HG03521 (cell line): ENCODE results near the gene MRPL3.

Experiments
- ATAC-seq: cut with Tn5 transposase; IDR thresholded peaks from one replicate; pipeline ENCODE4 v1.9.1; 2021; ENCODE audit warnings: mild to moderate bottlenecking, moderate library complexity; ENCODE audit not compliant: unreplicated experiment

MRPL3 gene

DNA sequence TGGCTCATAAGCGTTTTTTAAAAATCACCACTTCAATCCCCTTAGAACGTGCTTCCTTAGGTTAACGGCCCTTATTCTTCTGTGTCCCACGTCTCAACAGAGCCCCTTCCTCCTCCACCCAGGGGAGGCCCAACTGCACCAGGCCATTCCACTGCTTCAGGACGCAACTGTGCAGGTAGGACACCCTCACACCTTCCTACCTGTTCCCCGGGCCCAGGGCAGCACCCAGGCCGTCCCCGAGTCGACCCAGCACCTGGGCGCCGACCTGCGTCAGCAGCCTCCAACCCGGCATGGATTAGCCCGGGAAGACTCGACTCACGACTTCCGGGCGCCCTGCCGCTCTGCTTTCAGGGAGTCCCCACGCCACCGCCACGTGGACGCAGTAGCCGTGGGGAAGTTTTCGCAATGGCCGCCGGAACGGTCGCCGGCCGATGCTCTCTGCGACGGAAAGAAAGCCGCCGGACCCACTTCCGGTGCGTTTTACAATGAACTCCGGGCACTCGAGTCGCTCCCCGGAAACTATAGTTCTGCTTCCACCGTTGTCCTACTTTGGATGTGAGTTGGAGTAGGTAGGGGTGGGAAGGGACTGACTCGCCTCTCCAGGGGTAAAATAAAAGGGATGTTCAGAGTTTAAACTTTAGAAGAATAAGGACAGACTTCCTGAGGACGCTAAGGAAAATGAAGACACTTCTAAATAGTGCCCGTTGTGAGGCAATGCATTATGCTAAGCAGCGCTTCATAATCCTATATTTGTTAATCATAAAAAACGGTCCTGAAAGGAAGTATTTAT lies at the start of gene MRPL3:
Gene MRPL3, minus strand, starts transcription at position 442 of the 790 bp plus-strand sequence. Its CDS starts 150 bp downstream, at position 292.
- ATAC-seq, result peak; percentile 97

DNA sequence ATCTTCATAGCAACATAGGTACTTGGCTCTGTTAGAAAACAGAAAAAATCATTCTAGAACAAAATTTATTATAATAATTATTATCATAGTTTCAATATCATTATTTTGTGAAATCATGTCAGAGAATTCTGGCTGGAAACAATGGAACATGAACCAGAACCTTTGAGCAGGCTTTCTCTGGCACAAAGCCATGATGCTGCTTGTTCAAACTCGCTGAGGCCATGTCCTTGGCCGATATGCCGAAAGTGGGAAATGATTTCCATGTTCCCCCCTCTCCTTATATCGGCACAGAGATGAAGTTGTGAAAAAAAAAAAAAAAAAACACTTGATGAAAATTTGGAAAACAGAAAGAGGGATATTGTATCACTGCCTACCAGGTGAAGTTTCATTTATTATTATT lies 49.0 kb upstream of the MRPL3 start:
- ATAC-seq, result no peak

DNA sequence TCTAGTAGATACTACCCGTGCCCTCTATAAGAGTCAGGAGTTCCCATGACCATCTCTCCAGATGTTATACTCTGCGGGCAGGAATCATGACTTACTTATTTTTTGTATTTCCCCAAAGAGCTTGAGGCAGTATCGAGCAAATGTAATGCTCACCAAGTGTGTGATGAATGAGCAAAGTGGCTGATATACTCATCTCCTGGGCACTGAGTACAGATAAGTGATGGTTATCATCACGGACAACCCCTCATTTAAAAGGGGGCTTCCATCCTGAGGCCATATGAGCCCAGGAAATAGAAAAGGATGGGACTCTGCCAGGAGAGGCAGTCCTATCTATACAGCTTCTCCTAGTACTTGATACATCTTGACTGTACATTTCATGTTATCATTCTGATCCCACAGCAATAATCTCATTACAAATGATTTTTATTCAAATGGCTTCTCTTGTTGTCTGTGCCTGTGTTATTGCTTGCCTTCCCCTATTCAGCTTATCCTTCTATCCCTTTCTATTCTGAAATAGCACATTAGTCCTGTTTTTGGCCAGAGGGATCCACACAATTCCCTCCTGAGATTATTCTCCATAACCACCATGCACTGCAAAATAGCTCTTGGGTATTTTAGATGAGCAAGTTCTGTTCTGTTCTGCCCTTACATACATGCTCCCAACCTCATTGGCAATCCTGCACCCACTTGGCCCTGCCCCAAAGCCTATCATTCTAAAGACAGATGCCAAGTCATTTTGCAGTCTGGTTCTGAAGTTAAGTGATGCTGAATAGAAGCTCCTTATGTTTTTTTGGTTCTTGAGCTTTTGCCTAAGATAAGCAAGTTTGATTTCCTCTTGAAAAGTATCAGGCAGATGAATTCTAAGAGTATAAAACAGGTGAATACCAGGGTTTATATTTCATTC lies 48.0 kb upstream of the MRPL3 start:
- ATAC-seq, result no peak

DNA sequence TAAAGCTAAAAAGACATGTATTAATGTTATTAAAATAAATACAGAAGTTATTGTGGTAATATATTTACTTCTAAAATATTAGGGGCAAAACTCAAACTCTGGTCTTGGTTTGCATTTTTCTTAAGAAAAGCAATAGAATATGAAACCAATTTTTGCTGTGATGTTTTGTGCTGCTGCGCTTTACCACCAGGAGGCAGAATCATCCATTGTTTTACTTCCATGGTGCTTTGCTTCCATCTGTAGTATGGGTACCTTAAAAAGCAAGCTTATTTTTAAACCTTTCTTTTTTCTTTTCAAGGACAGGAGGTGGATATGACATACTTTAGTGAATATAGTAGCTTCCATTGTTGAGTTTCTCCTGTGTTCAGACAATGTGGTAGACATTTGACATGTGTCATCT lies 46.6 kb upstream of the MRPL3 start:
- no peak for ATAC-seq

DNA sequence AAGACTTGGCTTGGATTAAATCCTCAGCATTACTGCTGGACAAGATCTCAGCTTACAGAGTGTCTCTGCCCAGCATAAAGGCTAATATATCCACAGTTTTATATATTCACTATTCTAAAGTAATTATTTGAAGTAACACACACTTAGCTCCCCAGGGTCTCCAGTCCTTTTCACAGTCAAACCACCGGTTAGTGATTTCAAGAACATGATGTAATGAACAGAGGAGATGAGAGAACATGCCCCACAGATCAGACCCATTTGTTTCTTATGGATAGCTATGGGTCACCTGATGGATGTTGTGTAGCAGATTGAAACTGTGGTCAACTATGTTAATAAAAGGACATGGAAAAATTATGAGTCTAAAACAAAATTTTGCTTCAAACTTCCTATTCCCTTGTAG lies 44.8 kb upstream of the MRPL3 start:
- no peak for ATAC-seq

DNA sequence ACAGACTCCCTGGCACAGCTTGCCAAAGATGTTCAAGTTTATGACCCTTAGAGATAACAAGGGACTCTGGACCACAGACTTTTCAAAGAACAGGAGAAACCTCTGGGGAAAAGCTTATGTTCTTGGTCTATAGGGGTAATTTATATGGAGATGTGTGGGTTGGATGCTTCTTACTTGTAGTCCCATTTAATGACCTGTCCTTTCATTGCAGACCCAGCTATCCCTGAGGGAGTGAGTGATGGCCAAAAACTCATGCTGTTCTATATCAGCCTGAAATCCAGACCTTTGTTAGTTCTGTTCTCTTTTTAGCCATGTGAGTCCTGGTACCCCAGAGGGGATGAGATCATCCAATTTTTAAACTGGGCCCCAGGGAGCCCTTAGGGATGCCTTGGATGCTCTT lies 43.7 kb upstream of the MRPL3 start:
- no peak for ATAC-seq

DNA sequence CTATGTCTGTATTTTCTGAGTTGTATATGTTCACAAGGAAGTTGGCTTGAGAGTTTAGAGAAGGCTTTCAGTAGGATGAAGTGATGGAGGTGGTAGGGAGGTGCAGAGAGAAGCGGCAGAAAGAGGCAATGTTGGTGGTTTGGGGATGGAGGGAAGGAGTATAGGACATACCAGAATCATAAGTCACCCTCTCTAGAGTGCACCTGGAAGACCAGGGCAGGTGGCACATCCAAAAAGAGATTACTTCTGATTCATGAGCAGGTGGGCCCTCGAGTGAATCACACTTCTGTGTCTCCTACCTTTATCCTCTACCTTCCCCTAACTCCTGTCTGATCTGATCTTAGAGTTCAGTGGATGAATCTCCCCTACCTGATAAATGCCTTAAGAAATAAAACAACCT lies 41.8 kb upstream of the MRPL3 start:
- ATAC-seq, result no peak

DNA sequence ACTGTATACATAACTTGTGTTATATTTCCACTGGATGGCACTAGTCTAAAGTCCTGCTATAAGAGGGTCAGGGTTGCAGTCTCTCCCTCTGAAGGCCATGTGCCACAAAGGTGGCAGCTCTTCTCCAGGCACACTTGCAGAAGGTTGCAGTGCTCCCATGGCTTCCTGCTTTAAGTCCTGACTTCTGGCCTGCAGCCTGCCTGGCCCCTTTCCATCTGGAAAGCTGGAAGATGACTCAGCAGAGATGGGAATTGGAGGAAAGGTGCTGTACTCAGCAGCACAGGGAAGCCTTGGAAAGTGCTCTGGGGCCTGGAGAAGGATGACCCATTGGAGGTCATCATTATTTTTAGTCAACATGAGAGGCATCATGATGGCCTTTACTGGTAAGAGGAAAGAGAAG lies 40.9 kb upstream of the MRPL3 start:
- no peak for ATAC-seq

DNA sequence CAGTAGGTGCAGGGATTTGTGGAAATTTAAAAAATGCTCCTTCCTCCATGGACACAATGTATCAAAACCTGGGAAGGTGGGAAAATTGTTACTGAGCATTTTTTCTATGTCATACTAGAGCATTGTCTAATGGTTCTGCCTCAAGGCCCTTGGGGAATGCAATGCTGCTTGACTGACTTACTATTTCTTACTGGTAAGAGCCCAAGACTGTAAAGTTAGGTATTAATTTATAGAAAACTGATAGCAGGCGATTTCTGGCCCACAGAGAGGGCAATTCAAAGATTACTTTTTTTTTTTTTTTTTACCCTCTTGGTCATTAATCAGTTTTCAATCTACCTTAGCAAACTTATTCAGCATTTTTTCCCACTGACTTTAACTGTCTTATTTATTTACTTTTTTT lies 38.5 kb upstream of the MRPL3 start:
- no peak for ATAC-seq

DNA sequence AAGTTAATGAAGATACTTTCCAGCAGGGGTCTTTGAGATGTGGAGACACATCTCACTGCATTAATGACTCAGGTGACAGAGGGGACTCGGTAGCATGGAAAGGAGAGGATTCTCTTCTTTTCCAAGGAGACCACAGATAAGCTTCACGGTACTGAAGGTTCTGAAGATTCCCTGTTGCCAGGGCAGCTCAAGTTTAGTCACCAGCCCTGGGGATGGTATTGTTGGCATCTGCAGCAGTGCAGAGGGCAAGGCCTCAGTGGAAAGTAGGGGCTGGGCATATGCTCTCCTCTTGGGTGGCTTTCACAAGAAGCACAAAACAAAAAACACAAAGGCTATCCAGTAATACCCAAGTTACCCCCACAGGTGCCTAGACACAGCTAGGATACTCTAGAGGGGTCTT lies 38.0 kb upstream of the MRPL3 start:
- ATAC-seq, result no peak

DNA sequence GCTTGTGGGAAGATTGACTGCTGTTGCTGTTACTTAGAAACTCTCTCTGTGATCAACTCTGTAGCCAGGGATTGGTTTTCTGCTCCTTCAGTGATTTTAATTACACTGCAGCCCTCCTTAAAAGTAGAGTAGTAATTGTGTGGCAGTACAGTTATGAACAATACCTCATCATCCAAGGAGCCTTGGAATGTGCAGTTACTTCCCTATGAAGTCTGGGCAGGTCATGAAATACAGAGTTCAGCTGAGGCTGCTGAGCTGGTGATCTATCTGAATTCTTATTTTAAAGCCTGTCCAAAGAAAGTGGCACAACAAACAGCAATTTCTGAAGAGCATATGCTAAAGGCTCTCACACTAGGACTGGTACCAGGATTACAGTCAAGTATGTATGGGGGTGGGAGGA lies 37.4 kb upstream of the MRPL3 start:
- ATAC-seq, result no peak

DNA sequence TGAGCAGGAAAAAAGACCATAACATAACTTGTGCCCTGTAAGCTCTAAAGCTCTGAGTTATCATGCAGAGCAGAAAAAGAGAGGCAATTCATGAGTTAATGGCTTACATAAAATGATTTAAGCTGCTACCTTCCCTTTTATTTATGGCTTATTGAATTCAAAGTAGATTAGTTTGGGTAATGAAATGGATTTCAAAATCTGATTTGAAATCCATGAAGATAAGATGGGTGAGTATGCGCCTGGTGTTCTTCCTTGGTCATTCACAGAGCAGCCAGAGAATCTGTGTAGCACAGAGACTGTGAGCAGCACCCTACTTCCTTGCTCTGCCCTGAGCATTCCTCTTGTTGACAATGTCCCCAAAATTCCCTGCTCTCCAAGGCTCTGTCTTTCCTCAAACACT lies 36.2 kb upstream of the MRPL3 start:
- no peak for ATAC-seq

DNA sequence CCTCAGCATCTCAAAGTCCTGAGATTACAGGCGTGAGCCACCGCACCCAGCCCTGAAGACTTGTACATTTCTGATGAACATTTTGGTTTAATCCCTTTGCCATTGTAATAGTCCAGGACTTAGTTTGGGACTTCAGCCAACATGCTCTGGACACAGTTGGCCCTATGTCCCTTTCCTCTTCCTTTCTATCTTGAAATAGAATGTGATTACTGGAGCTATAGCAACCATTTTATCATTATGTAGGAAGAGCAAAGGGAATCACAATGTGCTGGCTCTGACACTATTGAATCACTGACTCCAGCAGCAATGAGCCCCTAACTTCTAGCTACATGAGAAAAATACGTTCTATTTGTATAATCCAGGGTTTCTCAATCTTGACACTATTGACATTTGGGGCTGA lies 34.8 kb upstream of the MRPL3 start:
- no peak for ATAC-seq

DNA sequence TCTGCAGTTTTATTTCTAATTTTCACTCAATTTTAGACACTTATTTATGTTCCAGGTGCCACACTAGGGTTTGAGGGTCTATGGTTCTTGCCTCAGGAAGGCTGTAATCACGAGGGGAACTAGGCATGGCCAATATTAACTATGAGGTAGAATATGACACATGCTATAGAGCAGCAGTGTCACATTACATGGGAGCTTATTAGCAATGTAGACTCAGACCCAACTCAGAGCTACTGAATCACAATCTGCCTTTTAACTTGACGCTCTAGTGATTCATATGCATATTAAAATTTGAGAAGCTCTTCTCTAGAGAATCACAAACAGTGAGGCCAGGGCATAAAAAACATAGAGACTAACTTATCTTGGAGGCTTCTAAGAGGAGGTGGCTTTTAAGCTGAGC lies 32.8 kb upstream of the MRPL3 start:
- ATAC-seq, result no peak

DNA sequence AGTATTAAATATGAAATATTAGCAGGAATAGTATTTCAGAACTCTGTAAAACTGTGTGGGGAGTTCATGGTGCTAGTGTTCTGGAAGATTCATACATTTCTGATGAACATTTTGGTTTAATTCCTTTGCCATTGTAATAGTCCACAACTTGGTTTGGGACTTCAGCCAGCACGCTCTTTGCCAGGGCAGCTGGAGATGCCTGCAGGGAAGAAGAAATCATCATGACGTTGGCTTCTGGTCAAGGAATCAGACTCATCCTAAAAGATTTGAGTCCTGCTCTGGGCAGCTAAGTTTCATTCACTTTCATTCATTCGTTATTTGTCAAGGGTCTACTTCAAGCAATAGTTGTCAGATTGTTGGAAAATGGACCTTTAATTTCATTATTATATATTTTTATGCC lies 32.4 kb upstream of the MRPL3 start:
- ATAC-seq, result no peak

DNA sequence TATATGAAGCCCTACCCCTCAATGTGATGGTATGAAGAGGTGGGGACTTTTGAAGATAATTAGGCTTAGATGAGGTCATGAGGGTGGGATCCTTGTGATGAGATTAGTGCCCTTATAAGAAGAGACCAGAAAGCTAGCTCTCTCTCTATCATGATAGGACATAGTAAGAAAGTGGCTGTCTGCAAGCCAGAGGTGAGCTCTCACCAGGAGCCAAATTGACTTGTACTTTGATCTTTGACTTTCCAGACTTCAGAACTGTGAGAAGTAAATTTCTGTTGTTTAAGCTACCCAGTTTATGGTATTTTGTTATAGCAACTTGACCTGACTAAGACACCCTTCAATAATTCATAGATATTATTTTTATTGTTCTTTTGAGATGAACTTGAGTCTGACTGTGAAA lies 29.9 kb upstream of the MRPL3 start:
- no peak for ATAC-seq

DNA sequence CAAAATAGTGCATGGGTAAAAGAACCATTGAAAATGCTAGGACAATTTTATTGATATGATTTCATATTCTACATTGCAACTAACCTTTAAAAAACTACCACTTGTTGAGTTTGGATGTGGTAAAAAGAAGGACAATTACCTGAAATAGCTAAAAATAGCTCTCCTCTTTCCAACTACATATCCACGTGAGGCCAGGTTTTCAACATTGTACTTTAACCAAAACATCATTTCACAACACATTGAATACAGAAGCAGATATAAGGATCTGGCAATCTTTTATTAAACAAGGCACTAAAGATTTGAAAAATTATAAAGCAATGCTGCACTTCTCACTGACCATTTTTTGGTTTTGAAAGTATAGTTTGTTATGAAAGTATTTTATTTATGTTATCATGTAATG lies 28.1 kb upstream of the MRPL3 start:
- ATAC-seq, result no peak

DNA sequence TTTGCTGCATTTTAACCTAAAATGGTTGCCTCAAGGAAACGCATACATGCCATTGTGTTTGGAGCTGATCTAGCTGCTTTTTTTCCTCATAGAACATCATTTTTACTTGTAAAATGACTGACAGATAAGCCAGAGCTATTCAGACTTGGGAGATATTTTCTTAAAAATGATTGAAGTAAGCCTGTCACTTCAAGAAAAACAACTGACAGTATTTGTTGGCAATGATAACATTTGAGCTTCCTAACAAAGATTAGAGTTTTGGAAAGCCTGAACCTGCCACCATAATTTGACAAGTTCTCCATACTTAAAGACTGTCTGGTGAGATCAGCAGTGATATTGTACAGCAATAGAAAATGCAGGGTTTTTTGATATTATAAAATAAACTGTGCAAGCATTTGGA lies 27.6 kb upstream of the MRPL3 start:
- no peak for ATAC-seq

DNA sequence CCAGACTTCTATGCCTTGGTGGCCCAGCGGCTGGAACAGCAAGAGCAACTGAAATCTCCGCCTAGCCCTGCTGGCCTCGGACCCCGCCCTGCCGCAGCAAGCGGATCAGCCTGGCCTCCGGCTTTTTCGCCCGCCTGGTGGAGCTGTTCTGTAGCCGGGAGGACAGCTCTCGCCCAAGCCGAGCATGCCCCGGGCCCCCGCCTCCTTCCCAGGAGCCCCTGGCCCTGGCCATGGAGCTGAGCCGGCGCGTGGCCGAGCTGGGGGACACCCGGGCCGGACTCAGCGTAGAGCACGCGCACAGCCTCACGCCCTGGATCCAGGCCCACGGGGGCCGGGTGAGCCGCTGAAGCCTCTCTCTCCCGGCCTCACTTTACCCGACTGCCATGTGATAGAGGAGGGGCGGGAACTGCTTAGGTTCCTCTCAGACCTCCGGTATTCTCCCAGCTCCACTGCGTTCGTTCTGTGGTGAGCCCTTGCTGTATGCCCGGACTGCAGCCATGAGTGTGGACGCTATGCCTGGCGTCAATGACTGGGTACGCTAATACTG lies 24.1 kb upstream of the MRPL3 start:
- no peak for ATAC-seq

DNA sequence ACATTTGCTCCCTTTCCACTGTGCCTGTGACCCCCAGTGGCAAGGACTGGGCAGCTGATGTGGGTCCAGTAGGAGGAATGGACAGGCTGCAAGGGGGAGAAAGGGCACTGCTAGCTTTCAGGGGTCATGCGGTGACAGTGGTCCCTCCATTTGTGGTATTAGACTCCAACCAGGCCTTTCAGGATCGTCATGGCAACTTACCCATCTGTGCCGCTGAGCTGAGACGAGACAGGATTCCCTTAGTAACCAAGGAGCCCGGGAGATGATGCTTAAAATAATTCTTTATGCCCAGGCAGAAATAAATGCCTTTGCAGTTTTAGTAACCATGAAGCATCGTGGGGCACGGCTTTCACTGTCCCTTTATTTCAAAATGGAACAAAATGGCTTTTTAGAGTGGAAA lies 15.9 kb upstream of the MRPL3 start:
- no peak for ATAC-seq

DNA sequence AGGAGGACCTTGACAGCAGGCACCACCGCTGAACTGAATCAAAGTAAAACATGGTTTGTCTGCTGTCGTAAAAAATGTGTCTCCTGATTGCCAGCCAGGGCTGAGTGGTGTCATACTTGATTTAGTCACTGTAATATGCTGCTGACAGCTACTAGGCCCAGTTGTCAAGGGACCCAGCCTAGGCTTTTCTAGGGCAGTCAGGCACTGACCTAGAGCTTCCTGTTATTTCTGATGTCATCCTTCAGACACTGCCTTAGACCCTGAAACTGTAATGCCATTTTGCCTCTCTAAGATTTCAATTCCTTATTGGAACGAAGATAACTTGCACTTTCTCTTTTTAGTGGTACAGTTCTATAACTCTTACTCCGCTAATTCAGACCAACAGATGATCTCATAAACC lies 2.6 kb upstream of the MRPL3 start:
- no peak for ATAC-seq

DNA sequence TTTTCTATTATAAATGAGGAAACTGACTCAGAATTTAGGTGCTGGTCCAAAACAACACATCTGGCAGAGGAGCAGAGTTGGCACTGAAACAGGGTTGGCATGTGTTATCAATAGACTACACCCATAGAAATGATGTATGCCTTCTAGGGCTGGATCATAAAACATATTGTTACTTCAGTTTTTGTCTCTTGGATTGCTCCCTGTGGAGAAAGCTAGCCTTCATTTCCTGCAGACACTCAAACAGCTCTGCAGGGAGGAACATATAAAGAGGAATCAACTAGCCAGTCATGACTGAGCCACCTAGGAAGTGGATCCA lies 507 bp upstream of the MRPL3 start:
- no peak for ATAC-seq
